NCI-H69 (cell line): ENCODE results near the gene PKN2.

Experiments used
- DNase-seq: peaks from one replicate; lab custom pipeline; 2025; lab: John Stamatoyannopoulos, UW

PKN2 gene

DNA sequence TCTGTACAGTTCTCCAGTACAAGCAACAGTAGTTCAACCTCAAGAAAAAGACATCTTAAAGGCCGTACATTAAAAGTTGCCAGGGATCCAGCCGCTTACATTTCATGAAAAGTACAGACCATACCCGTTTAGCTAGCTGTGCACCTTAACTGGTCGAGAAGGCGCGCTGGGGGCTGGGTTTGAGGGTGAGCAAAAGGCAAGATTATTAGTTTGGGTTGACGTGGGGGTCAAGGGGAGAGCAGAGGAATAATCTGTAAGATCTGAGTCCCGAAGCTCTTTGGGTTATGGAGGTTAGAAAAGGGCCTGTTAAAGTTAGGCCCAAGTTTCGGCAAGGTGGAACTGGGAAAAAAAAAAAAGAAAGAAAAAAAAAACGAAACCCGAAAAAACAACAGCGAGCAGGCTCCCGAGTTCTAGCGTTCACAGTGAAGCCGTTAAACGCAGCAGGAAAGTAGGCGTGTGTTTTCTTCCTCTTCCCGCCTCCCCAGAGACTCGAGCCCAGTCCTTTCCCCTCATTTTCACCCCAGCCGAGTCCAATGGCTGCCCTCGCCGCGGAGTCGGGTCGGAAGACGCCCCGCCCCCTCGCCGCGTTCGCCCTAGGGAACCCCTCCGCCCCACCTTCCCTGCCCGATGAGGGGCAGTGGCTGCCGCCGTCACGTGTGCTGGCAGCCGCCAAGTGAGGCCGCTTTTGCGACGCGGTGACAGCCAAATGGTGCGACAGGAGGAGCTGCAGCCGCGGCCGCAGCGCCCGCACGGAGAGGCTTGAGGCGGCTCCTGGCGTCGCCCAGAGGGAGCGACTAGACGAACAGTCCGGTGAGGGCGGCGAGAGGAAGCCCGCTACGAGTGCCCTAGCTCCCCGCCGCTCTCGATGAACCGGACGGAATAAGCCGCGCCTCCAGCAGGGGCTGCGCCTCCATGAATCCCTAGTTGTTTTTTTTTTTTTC, at the start of gene PKN2:
PKN2 (plus strand) TSS at position 733 of the 941 bp plus-strand sequence. CDS start 308 bp downstream, outside the sequence.
- DNase-seq, result peak; percentile 97

DNA sequence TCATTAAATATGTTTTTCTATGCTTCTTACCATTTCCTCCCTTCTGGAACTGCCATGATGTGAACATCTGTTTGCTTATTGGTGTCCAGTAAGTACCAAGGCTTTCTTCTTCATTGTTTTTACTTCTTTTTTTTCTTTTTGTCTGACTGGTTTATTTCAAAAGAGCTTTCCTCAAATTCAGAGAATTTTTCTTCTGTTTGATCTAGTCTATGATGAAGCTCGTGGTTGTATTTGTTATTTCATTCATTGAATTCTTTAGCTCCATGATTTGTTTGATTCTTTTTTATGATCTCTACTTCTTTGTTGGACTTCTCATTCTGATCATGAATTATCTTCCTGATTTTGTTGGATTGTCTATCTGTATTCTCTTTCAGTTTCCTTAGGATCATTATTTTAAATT, 49.5 kb upstream of the PKN2 start:
- no peak for DNase-seq

DNA sequence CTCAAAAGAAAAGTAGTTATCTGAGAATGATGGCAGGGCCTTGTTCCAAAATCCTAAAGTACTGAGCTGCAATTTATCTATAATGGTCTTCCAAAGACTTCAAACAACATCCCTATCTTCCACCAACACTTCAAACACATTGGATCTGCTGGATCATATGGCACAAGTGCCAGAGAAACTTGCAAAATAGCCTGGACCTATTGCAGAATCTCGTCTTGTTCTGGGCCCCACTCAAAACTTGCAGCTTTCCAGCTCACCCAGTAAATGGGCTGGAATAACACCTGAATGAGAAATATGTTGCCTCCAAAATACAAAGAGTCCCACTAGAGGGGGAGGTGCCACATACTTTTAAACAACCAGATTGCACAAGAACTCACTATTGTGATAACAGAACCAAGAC, 44.0 kb upstream of the PKN2 start:
- no peak for DNase-seq

DNA sequence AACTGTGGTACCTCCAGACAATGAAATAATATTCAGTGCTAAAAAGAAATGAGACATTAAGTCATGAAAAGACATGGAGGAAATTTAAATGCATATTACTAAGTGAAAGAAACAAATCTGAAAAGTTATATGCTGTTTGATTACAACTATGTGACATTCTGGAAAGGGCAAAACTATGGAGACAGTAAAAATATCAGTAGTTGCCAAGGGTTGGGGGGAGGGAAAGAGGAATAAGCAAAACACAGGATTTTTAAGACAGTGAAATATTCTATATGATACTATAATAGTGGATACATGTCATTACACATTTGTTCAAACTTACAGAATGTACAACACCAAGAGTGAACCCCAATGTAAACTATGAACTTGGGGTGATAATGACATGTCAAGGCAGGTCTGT, 38.2 kb upstream of the PKN2 start:
- DNase-seq, result no peak

DNA sequence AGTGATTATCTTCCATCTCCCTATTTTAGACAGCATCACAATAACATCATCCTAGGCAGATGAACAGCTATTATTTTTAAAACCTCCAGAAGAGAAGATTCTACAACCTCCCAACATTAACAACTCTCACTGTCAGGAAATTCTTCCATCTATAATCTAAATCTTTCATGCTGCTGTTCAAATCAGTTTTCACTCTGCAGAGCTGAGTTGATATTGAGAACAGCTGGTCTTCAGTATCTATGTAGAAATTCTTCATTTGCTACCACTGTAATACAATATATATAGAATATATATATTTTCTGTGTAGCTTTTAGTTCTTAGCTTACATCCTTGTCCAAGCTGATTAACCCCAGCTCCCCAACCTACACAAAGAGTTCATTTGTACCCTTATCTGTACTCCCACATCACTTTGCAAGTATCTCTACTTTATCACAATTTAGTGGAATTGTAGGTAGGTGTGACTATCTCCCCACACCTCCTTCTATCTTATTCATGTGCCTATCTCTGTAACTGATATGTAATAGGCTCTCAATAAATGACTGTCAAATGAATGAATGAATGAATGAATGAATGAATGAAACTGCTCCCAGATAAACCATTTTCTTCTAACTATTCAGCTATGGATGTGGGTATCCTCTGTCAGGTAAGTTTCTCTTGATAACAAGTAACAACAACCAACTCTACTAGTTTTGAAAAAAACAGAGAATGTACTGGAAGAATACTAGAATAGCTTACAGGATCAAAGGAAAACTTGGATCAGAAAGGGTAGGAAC, 37.4 kb upstream of the PKN2 start:
- DNase-seq, result no peak

DNA sequence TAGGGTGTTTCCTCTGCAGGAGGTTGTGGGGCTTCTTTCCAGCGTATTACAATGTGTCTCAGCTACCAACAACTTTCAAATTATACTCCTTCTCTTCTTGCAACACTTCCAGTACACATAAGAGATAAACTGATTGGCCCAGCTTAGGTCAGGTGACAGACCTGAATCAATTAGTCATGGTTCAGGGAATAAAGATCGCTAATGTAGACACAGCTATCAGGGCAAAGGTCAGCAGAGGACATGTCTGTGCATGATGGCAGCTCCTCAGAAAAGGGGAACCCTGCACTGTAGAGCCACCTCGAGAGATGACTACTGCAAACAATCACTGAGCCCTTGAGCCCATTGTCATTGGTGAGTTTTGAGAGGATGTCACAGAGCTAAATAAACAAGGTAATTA, 36.8 kb upstream of the PKN2 start:
- DNase-seq, result peak; percentile 47

DNA sequence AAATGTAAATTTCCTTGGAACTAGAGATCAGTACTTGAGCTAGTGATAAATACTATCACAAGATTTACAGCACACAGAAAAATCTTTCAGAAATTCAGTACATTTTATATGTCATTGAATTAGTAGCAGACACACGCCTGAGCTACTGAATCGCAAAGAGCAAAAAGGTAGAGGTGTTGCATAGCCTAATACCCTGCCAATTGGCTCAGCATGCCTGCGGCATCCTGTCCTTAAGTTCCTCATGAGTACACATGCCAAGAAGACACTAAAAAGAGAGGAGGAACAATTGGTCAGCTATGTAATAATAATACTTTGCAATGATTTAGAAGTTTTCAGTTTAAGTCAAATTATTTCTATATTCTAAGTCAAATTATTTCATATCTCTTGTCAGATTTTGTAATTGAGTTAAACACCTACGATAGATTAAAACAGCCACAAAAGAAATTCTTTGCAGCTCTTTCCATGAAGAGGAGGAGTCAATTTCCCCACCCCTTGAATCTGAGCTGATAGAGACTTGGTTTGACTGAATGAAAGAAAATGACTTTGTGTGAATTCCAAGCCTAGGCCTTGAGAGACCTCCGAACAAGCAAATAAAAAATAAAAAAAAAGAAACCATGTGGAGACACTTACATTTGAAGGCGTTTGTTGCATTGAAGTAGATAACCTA, 36.2 kb upstream of the PKN2 start:
- peak; percentile 5 for DNase-seq

DNA sequence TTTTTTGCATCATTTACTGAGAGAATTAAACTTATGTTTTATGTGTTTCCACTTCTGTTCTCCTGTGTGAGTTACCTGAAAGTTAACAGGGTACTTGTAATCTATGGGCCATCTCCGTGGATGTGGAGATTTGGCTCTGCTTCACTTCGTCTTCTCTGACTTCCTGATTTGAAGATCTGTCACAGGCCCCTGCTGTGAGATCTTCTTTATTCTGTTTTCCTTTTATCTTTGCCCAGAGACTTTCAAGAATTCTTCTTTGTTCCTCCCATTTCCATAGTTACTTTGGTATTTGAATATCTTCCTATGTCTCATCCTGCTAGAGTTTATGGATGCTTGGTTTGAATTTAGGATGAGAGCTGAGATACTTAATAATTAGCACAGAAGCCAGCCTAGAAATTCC, 35.4 kb upstream of the PKN2 start:
- no peak for DNase-seq

DNA sequence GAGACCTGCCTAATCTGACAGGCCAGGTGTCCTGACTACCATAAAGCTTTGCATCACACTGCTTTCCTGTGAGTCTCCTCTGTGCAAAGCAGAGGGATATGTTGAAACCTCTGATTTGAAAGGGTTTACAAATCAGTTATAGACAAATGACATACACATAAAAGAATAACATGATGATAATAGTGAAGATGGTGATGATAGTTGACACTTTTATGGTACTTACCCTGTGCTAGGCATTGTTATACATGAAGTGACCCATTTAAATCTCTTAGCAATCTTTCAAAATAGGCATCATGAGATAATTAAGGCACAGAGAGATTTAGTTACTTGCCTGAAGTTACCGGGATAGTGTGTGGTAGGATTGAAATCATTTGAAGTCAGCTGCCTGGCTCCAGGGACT, 34.1 kb upstream of the PKN2 start:
- no peak for DNase-seq

DNA sequence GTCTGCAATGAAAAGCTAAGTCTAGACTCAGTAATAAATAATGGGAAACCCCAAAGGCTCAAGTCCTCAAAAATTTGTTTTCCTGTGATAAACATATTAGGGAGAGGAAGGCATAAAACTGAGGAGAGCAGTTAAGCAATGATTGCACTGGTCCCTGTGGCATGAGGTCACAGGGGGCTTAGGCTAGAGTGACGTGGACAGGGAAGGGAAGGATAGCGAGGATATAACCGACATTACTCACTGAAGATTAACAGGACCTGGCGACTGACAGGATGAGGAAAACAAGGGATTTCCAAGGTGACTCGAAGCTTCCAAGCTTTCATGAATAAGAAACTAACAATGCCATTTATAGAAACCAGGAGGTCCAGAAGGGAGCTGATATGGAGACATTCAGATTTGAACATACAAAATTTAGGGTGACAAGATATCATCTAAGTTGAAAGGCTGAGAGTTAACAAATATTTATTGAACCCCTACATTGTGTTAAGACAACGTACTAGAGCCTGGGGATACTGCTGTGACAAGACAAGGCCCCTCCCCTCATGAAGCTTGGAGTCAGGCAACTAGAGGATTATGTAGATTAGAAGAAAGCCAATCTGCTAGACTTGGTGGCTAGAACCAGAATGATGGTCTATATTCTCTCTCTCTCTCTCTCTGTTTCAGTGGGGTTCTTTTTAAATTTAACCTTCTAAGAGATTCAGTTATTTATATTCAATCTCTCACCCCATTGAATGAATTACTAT, 33.2 kb upstream of the PKN2 start:
- DNase-seq, result no peak

DNA sequence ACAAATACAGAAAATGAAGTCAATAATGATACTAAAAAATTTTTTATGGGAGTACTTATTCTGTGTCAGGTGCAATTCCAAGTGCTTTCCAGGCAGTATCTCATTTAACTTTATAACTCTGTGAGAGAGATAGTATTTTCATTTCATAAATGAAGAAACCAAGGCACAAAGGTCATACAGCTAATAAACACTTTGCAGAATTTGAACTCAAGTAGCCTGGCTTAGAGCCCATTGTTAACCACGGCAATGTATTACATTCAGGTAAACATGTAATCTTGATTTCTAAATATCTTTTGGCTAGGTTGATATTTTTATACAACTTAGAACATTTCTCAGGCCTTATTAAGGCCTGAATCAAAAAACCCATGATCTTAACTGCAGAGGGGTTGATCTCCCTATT, 28.9 kb upstream of the PKN2 start:
- no peak for DNase-seq

DNA sequence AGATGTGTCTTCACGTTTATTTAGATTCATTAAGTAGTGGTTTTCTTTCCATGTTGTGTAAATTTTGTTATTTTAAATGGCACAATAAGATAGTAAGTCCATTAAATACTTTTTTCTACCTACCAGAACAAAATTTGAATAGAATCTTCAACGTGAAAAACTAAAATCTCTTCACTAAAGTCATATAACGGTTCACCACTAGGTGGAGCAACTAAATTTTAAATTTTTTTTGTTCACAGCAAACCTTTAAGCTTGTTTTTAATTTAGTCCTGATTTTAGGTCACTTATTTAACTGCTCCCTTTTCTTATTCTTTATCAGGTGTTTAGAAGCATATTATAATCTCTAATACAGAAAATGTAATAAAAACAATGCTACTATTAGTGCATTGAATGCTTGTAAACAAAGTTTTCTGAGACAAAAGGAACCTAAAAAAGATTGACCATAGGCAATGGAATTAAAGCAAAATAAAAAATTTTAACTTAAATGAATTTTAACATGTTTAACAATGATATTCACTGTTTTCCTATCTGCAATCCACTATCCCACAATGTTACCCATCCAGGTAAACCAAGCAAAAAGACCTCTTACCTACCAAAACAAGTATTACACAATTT, 28.3 kb upstream of the PKN2 start:
- DNase-seq, result peak; percentile 7

DNA sequence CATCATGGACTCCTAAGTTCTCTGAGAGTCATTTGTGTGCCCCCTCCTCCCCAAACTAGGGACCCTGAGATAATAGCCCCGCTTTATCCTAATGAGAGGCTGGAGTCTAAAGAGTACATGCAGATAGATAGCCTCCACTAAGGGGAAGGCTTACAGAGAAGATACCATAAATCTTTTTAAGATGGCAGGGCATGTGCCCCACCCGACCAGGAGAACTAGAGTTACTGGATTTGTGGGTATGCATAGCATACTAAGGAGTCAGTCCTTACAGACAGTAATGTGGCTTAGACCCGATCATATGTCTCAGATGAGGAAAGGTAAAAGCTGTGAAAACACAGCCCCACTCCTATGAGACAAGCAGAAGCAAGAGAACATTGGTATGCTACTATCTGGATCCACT, 25.7 kb upstream of the PKN2 start:
- DNase-seq, result no peak

DNA sequence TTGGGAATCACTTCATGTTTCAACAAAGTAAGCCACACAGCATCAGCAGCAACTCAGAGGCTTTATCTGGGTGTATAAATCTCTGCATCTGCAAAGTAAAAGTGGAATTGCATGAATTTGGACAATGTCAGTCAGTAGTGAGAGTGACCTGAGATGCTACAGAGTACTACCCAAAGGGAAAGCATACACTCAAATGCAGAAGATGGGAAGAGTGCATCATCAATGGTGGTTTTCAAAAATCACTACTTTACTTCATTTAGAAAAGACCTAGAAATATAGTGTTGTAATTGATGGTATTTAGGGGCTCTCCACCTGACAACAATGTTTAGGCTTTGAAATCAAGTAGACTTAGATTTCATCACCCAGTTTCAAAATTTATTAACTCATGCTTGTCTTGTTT, 24.5 kb upstream of the PKN2 start:
- no peak for DNase-seq

DNA sequence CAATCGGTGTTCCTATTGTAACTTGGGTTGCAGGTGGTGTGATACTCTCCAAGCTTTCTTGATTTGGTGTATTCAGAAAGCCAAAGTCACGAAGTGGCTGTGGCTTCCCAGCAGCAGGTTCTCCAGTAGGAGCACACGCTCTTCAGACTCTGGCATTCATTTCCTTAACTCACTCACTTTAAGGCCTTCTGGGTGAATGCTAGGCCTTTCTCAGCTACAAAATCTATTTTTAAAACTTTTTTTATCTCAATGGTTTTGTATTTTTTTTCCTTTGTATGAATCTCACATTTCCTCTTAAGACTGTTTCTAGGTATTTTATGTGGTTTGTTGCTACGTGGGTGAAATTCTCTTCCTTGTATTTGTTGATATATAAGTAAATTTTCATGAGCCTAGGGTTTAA, 22.9 kb upstream of the PKN2 start:
- DNase-seq, result no peak

DNA sequence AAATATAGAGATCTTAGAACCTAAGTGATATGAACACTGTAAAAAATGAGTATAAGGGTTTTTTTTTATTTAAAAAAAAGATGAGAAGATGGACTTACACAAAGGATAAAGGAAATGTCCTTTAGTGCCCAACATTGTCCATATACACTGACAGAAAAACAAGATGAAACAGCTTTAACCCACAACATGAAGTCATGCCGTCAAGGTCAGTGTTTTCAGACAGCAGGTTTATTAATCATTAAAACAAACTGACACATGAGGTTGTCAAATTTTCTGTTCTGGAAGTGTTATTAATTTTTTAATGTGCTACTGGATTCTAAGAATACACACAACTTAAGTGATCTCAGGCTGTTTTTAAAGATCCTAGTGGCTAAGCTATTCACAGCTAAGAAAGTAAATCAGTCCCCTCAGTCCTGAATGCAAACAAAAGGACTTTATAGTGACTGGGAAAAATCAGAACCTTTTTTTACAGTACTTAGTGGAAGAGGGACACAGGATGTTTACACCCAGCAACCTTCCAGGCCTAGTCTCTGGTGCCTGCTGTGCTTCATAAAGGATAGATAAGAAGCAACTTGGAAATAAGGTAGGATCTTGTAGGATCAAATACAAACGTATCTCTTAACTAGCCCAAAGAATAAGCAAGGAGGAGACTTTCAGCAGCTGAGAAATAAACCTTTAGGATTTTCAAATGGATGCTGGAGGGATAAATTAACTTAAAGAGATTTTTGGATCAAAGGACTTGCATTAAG, 21.9 kb upstream of the PKN2 start:
- peak; percentile 1 for DNase-seq

DNA sequence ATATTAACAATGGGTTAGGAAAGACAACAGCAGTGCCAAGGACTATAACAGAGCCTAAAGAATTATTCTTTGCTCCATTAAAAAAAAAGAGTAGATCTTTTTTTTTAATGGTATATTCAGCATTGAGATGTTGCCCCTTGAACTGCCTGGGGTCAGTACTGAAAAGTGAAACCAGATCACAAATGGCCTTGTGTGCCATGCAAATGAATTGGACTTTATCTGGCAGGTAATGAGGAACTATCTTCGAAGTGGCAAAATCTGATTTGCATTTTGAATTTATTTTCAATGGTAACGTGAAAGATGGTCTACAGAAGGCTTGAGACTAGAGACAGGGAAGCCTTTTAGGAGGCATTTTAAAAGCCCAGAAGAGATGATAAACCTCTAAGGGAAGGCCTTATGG, 21.4 kb upstream of the PKN2 start:
- no peak for DNase-seq

DNA sequence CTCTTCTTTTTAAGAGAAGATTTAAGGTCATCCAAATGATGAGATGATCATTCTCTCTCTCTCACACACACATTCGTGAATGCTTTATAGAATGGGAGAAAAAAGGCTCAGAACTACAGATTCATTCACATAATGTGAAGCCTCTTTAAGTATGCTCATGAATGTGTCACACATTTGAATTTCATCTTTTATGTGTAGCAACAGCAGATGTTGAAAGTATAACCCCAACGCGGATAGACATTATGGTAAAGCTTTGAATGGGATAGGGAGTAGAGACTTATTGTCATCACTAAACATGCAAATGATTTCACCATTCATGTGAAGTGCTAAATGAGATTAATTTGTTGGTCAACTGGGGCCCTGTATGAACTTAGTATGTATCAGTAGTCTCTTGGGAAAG, 15.7 kb upstream of the PKN2 start:
- DNase-seq, result no peak

DNA sequence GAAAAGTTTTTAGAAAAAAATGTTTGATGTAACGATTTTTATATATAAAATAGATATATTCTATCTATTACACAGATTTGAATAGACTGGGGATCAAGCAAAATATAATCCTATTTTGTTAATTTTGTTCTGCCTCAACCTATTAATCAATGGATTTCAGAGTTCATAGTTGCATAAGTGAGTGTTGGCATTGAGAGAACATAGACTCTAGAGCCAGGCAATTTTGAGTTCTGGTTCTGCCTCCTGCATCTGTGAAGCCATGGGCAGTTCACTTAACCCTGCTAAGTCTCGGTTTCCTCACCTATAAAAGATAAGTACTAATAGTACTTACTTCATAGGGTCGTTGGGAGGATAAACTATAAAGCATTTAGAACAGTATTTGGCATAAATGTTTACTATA, 13.6 kb upstream of the PKN2 start:
- no peak for DNase-seq

DNA sequence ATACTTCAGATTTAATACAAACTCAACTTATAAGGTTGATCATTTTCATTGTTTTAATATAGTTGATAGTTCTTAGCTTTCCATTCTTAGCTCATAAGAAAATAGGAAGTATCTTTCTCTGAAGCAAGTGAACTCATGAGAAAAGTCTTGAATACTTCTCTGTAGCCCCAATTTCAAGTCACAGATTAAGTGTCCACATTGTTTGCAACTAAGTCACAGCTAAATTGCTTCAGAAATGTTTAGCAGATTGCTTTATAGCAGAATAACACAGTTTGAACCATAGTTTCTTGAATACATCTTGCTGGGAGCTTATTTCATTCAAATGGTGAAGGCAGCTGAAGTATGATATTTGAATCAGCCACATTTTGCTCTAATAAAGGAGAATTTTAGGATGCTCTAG, 10.6 kb upstream of the PKN2 start:
- DNase-seq, result no peak

DNA sequence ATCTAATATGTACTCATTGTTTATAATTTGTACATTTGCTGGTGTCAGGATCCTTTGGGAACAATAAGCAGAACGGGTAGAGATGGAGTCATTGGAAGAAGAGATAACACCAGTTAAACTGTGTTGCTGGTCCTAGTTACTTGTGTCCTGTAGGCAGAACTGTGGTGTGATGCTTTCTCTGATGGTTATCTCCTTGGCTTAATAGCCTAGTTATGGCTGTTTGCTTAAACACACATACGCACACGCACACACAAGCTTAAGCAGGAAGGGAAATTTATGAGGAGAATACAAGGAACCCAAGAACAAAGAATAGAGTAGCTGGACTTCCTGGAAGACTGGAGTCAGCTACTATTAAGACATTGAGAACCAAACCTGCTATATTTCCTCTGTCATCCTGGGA, 5.7 kb upstream of the PKN2 start:
- DNase-seq, result peak; percentile 3
